ENCODE data around the gene DRGX. TPM values are rescaled to one million over a fixed set of nuclear protein-coding genes. Genes with fewer than 3 reads are reported as not detected.

The DRGX gene
- total and polyA plus RNA-seq, 10 of the 15 experiments (the other 5 are each of a cell fraction or from before 2014, with no cell fraction given), result not detected

DNA sequence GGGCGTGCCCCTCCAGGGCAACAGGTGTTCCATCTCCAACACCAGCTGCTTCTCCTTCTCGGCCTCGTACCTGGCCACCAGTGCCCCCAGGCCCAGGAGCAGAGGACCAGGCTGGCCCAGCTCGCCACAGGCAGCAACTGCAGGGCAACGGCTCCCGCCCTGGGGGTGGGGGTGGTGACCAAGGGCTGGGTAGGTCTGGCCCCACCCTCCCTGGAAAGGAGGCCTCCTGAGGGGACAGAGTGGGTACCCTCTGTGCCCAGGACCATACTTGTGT is 22.1 kb upstream of the DRGX start:
- no peak overlapping the region for H2AFZ ChIP-seq (ENCODE audit: control insufficient read depth, low read depth, low read length)
- FAIRE-seq (no peak), DNase-seq (ENCODE audit: low read depth, low spot score) (no peak), ATAC-seq (no peak)
- no peak overlapping the region for H3K4me3 ChIP-seq
- no TSS peak for BruUV-seq (replicated peaks)
- H3K4me1 ChIP-seq (ENCODE audit: control insufficient read depth, insufficient read depth, low read length), result no peaks in the 10 kb centered on the region
- no peaks in the 10 kb centered on the region for H3K9me3 ChIP-seq (replicated peaks; ENCODE audit: control insufficient read depth, insufficient read depth, low read length)
- no peak overlapping the region for H3K27ac ChIP-seq (ENCODE audit: control insufficient read depth, insufficient read depth)
- no peaks in the 10 kb centered on the region; a peak in 1 of 4 replicates for H3K27me3 ChIP-seq (replicated peaks in 1 of 2; ENCODE audit: control insufficient read depth in 2 of 2, insufficient read depth in 2 of 2, low read length in 1 of 2)
- 33% methylated on average over 6 of the region's 6 CpGs for WGBS (ENCODE audit: insufficient coverage, insufficient replicate concordance, low lambda C conversion rate, missing lambda C conversion rate)
- H4K20me1 ChIP-seq (ENCODE audit: control insufficient read depth, insufficient read depth), result no peaks in the 10 kb centered on the region
- no peak overlapping the region for H3K4me2 ChIP-seq (ENCODE audit: control insufficient read depth, insufficient read depth)
- RAD21 ChIA-PET (ENCODE audit: unreplicated experiment), result no interaction called here
- TF ChIP-seq RUNX3 (IDR thresholded peaks at IDR 0.05; ENCODE audit: low read length) (no peak), STAT1 (conservative IDR thresholded peaks at IDR 0.05) (no peak), POLR2AphosphoS5 (IDR thresholded peaks at IDR 0.05; ENCODE audit: low read length) (no peak), POLR2AphosphoS2 (IDR thresholded peaks at IDR 0.05; ENCODE audit: low read depth, low read length) (no peak), NFYB (IDR thresholded peaks at IDR 0.05; ENCODE audit: insufficient read depth, low read depth, low read length) (no peak), PML (IDR thresholded peaks at IDR 0.05; ENCODE audit: low read length) (no peak), IKZF1 (conservative IDR thresholded peaks at IDR 0.05) (no peak), MTA3 (IDR thresholded peaks at IDR 0.05; ENCODE audit: borderline replicate concordance, low read length) (no peak), EGR1 (IDR thresholded peaks at IDR 0.05; ENCODE audit: borderline replicate concordance in 1 of 2, low read depth in 2 of 2, low read length in 2 of 2) (no peak), CREM (IDR thresholded peaks at IDR 0.05; ENCODE audit: low read depth) (no peak), FOXM1 (IDR thresholded peaks at IDR 0.05; ENCODE audit: low read depth, low read length) (no peak), DPF2 (IDR thresholded peaks at IDR 0.05) (no peak), ZNF622 (IDR thresholded peaks at IDR 0.05) (no peak), CEBPB (IDR thresholded peaks at IDR 0.05; ENCODE audit: borderline replicate concordance in 1 of 2, low read depth in 2 of 2, low read length in 2 of 2) (no peak), BCLAF1 (IDR thresholded peaks at IDR 0.05) (no peak), SMAD1 (IDR thresholded peaks at IDR 0.05; ENCODE audit: low read depth, partially characterized antibody) (no peak), RELA (IDR thresholded peaks at IDR 0.05; ENCODE audit: borderline replicate concordance, partially characterized antibody) (no peak), ASH2L (IDR thresholded peaks at IDR 0.05; ENCODE audit: borderline replicate concordance, low read depth) (no peak)
- TF ChIP-seq, protein P1, sequence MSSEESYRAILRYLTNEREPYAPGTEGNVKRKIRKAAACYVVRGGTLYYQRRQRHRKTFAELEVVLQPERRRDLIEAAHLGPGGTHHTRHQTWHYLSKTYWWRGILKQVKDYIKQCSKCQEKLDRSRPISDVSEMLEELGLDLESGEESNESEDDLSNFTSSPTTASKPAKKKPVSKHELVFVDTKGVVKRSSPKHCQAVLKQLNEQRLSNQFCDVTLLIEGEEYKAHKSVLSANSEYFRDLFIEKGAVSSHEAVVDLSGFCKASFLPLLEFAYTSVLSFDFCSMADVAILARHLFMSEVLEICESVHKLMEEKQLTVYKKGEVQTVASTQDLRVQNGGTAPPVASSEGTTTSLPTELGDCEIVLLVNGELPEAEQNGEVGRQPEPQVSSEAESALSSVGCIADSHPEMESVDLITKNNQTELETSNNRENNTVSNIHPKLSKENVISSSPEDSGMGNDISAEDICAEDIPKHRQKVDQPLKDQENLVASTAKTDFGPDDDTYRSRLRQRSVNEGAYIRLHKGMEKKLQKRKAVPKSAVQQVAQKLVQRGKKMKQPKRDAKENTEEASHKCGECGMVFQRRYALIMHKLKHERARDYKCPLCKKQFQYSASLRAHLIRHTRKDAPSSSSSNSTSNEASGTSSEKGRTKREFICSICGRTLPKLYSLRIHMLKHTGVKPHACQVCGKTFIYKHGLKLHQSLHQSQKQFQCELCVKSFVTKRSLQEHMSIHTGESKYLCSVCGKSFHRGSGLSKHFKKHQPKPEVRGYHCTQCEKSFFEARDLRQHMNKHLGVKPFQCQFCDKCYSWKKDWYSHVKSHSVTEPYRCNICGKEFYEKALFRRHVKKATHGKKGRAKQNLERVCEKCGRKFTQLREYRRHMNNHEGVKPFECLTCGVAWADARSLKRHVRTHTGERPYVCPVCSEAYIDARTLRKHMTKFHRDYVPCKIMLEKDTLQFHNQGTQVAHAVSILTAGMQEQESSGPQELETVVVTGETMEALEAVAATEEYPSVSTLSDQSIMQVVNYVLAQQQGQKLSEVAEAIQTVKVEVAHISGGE (CRISPR knock-in tag; IDR thresholded peaks at IDR 0.05), result no peak
- in situ Hi-C loops (cut with MboI), result loop anchor here (5.0 kb wide), 1 partner anchor 99 kb away; no protein-coding TSS in a partner anchor
- H3K9ac ChIP-seq (ENCODE audit: control insufficient read depth, insufficient read depth, low read length), result no peak overlapping the region
- SMC1A ChIA-PET (ENCODE audit: uncharacterized antibody, unreplicated experiment), result no interaction called here
- intact Hi-C loops (cut with micrococcal nuclease; ENCODE audit: unreplicated experiment), result no loop called here
- POLR2A ChIA-PET, result no interaction called here
- no peaks in the 10 kb centered on the region for H3K79me2 ChIP-seq (ENCODE audit: control insufficient read depth, insufficient read depth, low read length)
- CTCF ChIA-PET, result interaction anchor here (4.0 kb wide), 1 partner anchor 10 kb away, joined by 17 read pairs; no protein-coding TSS in a partner anchor
- no peaks in the 10 kb centered on the region for H3K36me3 ChIP-seq (ENCODE audit: control insufficient read depth in 2 of 2, insufficient read depth in 2 of 2, low read length in 1 of 2)

Measured in GM12878 (cell line).